Effector CD8-positive, alpha-beta T cell (primary cell): ENCODE data around the gene DYNC1H1.
"Not testable (repeated sequence)": the region's sequence is repeated elsewhere in the genome, so short reads cannot be mapped to it uniquely, and the experiment has no call there.

Source experiments
- DNase-seq: peaks from one replicate; lab custom pipeline; 2025; lab: John Stamatoyannopoulos, UW

Gene DYNC1H1

GRCh38 chr14:102063808-102064429 lies 99.5 kb downstream of the DYNC1H1 start:
- DNase-seq: no peak

DNA sequence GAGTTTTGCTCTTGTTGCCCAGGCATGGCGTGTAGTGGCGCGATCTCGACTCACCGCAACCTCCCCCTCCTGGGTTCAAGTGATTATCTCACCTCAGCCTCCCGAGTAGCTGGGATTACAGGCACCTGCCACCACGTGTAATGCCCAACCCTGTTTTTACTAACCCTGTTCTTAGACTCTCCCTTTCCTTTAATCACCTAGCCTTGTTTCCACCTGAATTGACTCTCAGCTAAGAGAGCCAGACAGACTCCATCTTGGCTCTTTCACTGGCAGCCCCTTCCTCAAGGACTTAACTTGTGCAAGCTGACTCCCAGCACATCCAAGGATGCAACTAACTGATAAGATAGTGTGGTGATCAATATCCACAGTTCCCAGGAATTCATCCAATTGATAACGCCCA lies 100.2 kb downstream of the DYNC1H1 start:
- DNase-seq: not testable (repeated sequence)

GRCh38 chr14:102066041-102066451 lies 101.7 kb downstream of the DYNC1H1 start:
- DNase-seq: no peak

- no peak for DNase-seq
Measured at GRCh38 chr14:102071283-102071998, 107.1 kb downstream of the DYNC1H1 start.

DNA sequence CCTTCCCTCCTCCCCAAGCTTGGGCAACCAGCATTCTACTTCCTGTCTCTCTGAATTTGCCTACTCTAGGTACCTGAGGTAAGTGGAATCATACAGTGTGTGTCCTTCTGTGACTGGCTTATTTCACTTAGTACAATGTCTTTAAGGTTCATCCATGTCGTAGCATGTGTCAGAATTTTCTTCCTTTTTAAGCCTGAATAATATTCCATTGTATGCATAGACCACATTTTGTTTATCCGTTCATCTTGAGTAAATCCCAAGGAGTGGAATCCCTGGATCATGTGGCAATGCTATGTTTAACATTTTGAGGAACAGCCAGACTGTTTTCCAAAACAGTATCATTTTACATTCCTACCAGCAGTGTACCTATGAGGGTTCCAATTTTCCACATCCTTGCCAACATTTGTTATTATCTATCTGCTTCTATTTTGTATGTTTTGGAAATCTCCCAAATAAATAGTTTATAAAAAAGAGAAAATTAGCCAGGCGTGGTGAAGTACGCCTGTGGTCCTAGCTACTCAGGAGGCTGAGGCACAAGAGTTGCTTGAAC lies 110.1 kb downstream of the DYNC1H1 start:
- DNase-seq: no peak

GRCh38 chr14:102075155-102075554 lies 110.8 kb downstream of the DYNC1H1 start:
- DNase-seq: no peak

DNA sequence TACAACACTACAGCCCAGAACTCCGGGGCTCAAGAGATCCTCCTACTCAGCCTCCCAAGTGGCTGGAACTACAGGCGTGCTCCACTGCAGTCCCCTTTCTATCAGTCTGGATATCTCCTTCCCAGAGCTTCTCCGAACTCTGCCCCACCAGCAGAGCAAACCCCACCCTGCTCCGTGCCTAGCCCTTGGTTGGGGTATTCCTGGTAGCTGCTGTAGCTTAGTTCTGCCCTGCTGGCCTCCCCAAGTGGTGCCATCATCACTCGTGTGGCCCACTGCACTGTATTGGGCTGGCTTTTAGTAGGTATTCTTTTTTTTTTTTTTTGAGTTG lies 113.0 kb downstream of the DYNC1H1 start:
- DNase-seq: no peak

DNA sequence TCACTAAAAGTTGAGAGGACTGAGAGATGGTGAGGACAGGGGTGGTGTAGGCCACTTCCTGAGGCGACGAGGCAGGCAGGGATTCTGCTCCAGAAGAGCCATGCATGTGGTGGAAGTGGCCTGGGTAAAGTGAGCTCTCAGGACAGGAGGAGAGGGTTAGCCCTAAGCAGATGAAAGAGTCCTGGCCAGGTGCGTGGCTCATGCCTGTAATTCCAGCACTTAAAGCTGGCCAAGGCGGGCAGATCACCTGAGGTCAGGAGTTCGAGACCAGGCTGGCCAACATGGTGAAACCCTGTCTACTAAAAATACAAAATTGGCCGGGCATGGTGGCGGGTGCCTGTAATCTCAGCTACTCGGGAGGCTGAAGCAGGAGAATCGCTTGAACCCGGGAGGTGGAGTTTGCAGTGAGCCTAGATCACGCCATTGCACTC lies 114.0 kb downstream of the DYNC1H1 start:
- not testable (repeated sequence) for DNase-seq

GRCh38 chr14:102078831-102079699 lies 114.7 kb downstream of the DYNC1H1 start:
- DNase-seq: no peak

DNA sequence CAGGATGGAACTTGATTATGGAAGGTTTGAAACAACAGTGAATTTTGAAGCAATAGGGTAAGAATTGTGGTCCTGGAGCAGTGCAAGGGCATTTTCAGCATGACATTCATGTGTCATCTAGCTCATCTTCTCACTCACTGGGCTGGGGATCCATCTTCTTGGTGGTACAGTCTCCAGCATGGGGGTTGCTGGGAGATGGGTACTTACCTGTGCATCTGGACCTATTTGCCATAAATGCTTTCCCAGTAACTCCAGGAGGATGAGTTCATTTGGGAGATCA lies 115.3 kb downstream of the DYNC1H1 start:
- DNase-seq: no peak

DNA sequence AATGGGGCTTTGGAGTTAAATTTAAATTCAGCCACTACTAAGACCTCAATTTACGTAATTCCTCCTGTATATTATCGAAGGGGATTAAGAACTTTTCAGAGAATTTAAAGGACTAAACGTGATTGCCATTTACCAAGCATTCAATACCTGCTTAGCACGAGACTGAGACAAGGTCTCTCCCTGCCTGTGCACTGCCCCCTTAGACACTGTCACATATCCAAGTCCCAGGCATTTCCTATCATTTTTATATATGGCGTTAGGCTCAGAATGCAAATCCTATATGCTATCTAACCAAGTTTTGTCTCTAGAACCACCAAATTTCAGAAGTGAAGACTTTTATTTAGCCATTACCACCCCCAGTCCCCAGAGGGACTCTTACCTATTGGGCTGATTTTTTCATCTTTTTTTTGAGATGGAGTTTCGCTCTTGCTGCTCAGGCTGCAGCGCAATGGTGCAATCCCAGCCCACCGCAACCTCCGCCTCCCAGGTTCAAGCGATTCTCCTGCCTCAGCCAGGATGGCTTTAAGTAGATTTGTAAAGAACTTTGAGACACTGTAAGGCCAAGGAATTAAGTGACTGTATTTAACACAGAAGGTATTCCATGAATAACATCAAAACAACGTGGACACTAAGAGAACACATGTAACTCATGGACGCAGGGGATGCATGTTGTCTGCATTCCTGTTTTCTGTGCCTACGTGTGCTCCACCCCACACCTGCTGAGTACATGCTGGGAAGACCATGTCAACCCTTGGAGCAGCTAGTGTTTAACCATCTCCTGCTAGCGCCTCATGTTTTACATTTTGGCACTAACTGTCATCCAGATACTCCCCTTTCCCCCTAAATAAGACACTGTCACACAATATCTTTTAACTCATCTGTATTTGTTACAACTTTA lies 116.1 kb downstream of the DYNC1H1 start:
- DNase-seq: no peak

DNA sequence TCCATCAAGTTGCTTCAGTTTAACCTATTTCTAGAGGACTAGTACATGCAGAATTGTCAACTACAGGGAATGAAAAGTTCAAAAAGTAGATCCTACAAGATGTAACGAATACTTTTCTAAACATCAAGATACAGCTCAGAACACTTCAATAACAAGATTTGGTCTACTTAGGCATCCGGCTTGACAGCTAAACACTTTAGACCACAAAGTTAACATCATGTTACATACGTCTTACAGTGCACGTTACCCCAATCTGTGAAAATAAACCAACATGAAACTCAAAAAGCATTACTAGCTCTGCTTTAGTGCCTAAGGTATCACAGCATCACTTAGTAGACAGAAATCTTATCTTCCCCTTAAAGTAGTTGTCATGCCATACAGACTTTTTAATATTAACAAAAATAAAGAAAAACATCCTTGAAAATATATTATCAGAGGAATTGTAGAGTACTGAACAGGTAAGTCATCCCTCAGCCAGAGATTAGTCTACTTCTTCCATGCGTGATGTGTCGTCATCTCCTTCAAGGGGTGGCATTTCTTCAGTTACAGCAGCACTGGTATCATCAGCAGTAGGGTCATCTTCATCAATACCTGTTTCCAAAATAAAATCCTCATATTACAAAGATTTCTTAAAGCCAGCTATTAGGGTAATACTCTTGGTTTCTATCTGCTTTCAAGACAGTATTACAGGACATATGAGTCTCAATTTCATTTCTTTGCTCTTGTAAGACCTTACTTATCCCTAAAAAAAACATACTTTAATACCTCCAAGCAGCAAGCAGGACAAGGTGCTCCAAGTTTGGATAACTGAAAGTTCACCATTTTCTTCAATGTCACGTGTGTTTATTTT lies 117.1 kb downstream of the DYNC1H1 start:
- DNase-seq: no peak

GRCh38 chr14:102084522-102084921 lies 120.1 kb downstream of the DYNC1H1 start:
- DNase-seq: not testable (repeated sequence)

GRCh38 chr14:102084931-102085330 lies 120.6 kb downstream of the DYNC1H1 start:
- no peak for DNase-seq

DNA sequence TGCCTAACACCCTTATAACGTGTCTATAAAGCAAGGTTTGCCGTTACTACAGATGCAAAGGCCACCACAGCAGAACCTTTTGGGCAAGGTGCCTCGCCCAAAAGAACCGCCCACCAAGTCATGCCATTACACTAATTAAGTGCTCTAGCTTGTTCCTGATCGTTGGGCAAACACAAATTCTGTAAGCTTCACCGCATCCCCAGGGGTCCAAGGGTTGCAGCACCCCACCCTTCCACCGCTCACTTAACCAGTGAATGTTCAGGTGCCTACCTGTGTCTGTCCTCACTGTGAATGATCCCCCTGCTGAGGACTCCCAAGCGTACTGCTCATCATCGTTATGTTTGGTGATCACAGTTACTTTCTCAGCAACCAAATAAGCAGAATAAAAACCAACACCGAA lies 121.1 kb downstream of the DYNC1H1 start:
- DNase-seq: no peak

DNA sequence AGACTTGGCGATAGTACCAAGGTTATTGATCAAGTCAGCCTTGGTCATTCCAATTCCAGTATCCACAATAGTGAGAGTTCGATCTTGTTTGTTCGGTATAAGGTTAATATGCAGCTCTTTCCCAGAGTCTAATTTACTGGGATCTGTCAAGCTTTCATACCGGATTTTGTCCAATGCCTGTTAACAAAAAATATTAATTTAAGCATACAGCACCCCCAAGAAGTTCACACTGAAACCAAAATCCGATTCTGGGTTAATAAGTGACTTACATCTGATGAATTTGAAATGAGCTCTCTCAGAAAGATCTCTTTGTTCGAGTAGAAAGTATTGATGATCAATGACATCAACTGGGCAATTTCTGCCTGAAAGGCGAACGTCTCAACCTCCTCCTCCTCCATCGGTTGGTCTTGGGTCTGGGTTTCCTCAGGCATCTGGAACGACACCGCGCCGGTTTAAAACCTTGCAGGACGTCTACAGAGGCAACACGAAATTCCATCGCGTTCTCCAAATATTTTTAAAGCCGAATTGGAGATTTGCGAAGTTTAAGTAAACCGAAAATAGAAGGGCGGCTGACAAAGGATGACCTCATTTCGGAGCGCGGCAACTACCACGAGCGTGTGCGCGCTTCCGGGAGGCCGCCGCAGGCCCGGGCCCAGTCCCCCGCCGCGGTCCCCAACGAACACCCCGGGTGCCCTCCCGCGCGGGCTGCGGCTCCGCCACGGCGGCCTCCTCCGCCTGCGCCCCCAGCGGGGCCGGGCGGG lies 121.8 kb downstream of the DYNC1H1 start:
- DNase-seq: peak; percentile 49

GRCh38 chr14:102086709-102086971 lies 122.3 kb downstream of the DYNC1H1 start:
- DNase-seq: no peak

DNA sequence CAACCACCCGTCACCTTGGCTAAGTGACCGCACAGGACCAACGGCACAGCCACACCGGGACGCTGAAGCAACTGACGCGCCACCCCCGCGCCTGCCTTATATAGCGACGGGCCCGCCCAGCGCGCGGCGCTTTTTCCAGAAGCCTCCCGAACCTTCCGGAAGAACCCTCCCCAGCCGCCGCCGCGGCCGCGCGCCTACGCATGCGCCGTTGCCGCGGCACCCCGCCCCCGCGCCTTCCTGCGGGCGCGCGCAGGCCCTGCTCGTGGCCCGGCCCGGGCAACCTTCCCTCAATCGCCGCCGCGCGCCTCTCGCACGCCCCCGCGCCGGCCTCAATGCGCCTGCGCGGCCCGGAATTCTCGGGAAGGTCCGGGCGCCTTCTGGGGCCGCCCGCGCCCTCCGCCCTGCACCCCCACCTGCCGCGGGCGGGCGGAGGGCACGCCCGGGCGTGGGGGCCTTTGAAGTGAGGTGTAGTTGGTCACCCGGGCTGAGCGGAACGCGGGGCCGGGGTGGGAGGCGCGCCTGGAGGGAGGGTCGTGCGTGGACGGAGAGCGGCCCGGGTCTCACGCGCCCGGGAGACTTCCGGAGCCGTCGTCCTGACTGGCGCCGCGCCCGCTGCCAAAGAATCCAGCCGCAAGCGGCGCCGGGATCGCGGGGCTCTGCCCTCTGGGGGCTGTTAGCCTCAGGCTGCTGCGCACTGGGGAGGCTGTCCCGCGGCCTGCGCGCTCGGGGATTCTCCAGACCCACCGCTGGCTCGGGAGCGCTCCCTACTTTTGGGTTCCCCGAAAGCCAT lies 122.8 kb downstream of the DYNC1H1 start, which contains the start of gene HSP90AA1:
HSP90AA1 (minus strand) TSS at position 73 of the 790 bp plus-strand sequence. CDS start 666 bp downstream, outside the sequence.
- peak; percentile 91 for DNase-seq

DNA sequence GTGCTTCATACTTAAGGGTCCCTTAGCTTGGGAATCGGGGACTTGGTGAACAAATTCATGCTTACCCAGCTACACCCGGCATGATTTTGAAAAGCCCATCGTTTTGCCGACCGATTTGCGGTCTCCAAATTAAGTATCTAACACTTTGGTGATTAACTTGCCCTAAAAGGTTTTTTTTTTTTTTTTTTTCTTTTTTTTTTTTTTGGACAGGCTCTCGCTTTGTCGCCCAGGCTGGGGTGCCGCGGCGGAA lies 123.3 kb downstream of the DYNC1H1 start:
- DNase-seq: no peak
